Anterior cingulate cortex (tissue), 58 donors: Measurements from ENCODE around the gene CLMN.
A peak's percentile ranks its signal among the peaks of the same experiment; 100 is the strongest.

Experiments used
- DNase-seq, 58 donors: peaks; one replicate each; lab custom pipeline; 2025; lab: John Stamatoyannopoulos, UW

CLMN gene

DNA sequence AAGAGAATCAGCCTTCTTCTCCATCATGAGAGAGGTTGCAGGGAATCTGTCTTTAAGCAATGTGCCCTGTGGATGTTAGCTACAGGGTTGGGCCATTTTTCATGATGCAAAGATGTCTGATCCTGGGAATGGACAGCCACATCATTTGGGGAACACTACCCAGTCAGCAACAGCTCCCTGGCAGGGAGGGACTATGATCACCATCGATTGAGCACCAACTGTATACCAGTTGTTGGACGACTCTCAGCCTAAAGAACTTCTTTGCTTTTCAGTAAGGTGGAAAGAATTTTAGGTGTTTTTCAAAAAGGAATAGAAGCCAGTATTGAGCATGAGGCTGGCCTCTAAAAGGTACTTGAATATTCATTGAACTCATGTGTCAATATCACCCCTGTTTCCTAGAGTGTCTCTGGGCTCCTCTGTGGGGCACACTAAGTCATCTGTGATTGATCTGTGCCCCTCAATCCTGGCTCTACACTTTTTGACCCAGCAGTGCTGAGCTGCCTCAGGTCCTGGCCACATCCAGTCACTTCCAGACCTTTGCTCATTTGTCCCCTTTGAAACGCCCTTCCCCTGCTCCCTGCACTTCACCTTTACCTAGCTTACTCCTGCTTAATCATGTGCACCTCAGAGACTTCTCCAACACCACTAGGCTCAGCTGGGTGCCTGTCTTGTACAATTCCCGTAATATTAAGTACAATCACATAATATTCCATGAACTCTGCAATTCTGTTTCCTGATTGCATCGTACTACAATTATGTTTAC, 2.2 kb upstream of the CLMN start:
- DNase-seq, result no peak

DNA sequence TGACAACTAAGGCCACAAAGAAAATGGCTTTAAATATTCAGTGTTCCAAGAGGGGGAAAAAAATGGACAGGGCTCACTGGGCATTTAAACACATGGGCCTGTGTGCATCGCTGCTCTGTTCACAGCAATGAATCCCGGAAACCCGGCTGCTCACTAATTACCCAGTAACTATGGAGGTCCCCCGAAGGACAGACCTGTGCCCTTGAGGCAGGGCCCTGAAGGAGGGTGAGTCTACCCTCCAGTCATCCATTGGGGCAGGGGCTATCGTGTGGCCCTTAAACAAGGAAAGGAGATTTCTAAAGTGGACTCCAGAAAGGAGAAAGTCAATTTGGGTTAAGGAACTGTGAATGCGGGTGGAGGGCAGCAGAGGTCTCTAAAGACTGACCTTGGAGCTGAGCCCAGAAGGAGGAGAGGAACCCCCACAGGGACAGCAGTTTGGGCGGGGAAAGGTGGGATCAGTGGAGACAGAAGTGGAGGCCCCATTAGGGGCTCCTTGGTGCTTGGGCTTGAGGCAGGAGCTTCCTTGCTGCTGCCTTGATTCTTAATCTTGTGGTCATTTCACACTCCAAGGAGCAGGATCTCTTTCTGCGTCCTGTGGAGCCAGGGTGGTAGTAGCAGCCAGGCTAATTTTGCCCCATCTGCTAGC, 1.4 kb upstream of the CLMN start:
- DNase-seq, result no peak

DNA sequence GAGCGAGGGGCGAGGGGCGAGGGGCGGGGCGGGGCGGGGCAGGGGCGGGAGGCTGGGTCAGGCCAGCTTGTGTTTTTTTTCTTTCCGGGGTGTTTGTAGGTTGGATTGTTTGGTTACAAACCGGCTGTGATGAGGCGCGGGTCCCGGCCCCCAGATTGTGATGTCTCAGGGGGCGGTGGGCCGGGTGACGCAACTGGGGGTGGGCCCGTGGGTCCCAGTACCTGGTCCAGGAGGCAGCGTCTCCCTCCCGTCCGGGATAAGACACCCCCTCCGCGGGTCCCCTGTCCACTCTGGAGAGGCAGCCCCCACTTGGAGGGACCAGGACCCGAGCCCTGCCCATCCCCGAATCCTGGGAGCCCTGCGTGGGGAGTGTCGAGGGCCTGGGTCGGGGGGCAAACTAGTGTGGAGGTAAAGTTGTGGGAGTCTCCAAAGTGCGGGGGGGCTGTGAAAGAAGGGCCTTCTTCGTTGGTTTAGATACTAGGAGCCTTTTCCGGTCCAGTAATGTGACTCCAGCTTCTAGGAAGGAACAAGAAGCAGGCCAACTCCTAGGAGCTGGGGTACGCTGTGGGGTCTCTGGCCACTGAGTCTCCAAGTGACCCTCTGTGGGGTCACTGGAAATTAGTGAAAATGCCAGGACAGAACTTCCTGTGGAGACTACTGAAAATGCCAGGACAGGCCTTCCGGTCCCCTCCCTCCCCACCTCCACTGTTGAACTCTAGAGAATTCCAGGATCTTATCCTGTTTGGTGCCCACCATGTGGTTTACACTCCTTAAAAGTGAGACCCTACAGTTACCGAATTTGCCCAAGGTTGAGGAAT, 579 bp upstream of the CLMN start:
- DNase-seq, result peak in 1 of 58 donors; percentile 54

DNA sequence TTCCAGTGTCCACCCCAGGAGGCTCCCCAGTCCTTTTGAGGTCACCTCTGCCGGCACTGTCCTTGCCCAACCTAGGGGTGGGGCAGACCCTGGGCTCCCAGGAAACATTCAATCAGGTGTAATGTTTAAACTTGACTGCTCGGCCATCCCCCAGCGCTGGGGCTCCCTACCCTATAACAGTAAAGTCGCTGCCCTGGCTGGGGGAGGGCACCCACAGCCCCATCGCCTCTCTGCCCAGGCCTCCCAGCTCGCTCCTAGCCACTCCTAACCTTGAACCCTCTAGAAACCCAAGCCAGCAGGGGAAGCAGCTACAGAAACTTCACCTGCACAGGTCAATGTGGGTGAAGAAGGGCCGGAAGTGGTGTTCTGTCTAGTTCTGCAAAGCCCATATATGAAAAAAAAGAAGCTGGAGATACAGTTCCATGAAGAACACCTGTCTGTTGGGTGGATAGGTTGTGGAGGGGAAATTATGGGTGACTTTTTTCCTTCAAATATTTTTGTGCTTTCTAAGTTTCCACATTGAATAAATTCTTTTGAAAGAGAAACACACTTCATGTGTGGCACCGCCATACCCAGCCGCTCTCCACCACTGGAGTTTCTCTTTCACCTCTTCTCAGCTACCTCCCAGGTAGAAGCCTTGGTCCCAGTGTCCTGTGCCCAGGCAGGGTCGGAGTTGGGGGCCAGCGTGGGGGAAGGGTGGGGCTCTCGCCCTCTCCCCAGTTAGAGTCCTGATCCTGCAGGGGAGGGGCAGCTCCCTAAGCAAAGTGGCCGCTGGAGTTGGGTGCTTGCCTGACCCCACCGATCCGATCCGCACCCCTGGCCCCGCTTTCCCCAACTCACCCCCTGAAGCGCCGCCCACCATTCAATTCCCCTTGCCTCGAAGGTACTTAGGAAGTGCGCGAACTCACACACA, 1.1 kb downstream of the CLMN start:
- DNase-seq, result peak in 1 of 58 donors; percentile 24

DNA sequence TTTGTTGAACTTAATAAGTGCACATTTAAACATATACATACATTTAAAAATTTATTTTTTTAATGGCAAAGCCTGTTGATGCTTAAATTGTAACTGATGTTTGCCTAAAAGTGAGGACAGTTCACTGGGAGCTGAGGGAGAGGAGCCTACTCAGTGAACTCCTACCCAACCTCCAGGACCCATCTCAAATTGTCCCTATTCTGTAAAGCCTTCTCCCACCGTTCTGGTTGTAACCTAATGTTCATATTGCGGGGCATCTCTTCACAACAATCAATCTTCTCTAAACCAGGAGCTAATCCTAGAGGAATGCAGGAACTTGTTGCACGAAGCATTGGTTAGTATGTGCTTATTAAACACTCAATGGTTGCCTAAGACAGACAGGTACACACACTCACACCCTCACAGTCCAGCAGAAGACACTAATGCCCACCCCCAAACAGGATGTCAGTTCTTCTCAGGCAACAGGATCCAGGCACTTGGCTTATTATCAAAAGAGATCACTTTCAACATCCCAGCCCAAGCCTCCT, 1.8 kb downstream of the CLMN start:
- DNase-seq, result no peak

DNA sequence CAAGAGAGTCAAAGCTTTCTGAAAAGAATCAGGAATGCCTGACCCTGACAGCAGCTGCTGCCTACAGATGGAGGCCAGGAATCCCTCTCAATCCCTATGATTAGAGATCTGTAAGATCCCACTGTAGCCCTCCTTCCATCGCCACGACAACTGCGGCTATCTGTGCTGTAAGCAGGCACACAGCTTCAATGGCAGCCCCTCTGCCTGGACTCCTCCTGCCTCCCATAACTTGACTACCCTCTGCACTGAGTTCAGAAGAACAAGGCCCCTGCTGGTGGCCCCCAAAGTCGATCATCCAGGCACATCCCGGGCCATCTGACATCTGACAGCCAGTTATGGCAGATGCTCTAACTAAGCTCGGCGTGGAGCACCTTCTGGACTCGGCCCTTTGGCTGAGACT, 2.9 kb downstream of the CLMN start:
- no peak for DNase-seq

DNA sequence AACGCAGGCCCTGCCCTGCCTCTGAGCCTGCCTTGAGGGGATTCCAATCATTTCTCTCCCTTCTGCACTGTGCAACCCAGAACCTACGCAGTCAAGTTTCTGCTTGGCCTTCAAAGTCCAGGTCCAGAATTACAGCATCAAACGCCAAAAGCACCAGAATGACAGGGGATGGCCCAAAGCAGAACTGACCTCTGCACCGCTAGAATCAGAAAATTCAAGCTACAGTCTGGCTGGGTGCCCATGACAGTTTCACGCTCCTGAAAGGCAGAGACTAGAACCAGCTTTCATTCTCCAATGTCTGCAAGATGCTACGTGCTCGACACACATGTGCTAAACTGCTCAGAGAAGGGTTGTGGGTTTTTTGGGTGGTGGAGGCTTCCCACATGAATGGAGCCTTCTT, 4.1 kb downstream of the CLMN start:
- DNase-seq, result peak in 1 of 58 donors; percentile 40

DNA sequence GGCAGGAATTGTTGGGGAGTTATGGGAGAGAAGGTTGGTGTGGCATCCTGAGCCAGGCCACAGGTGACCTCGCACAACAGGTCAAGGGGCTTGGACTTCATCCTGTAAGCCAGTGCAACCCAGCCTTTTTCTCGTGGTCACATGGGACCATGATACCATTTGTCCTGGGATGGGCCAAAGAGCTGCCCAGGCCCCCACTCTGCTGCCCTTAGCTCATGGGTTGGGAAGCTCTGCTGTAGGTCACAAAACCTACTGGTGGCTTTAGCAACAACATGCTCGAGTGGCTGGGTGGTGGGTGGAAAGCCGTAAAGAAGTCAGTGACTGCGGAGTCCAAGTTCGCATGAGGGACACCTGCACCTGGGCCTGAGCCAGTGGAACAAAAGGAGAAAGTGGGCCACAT, 4.6 kb downstream of the CLMN start:
- no peak for DNase-seq

DNA sequence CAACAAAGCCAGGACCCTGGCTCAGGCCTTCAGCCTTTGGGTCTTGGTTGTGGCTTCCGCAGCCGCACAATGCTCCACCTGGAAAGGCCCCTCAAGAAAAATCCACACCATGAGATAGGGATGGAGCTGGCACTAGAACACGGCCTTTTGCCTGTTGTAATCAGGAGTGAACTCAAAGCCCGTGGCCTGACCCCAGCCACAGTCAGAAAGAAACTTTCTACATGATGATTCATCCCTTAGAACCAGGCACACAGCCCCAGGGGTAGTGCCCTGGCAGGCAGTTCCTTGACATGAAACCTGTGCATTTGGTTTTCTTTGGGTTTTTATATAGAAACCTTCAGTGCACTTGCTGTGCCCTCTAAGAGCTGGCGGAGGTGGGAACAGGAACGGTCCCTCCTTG, 5.1 kb downstream of the CLMN start:
- DNase-seq, result peak in 1 of 58 donors; percentile 34

DNA sequence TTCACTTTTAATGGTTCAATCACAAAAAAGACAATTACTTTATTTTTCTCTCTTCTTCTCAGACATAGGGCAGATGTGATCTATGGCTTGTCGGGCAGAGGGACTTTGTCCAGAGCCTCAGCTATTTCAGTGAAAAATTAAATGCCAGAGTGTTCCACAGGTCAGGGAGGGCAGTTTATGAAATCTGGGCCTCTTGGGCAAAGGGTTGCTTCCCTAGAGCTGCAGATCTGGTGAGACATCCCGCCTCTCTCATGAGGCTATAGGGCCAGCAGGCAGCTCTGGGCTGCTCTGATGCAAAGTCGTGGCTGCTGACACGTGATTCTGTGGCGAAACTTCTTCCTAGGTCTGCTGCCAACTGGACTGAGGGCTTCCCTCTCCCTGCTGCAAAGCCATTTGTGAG, 6.0 kb downstream of the CLMN start:
- peak in 33 of 58 donors; percentile 19 to 76 (median 55) for DNase-seq

DNA sequence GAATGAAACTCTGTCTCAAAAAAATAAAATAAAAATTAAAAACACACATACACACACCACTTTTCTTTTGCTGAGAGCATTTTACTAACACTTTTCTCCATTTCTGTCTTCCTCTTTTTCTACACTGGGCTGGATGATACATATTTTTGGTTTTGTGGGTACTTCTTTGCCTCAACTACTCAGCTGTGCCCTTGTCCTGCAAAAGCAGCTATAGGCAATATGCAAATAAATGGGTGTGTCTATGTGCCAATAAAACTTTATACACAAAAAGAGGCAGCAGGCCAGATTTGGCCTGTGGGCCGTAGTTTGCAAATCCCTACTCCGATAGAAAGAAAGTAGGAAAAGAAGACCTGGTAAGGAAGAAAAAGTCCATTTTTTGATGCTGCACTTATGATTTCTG, 6.5 kb downstream of the CLMN start:
- no peak for DNase-seq

DNA sequence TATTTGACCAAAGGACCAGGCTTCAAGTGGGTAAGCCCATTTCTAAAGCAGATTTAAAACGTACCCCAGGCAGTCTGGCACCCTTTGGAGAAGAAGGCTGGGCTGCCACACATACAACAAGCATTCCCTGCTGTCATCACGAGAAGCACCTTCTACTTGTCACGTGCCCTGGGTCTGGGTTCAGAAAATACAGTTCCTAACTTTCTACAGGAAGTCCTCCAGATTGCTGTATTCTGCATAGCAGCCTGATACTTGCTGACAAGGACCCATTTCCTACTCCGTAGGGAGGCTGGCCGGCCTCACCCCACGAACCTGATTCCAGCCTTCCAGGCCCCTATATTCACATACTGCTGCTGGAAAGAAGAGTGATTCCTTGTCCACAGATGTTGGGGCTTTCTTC, 7.4 kb downstream of the CLMN start:
- DNase-seq, result no peak

DNA sequence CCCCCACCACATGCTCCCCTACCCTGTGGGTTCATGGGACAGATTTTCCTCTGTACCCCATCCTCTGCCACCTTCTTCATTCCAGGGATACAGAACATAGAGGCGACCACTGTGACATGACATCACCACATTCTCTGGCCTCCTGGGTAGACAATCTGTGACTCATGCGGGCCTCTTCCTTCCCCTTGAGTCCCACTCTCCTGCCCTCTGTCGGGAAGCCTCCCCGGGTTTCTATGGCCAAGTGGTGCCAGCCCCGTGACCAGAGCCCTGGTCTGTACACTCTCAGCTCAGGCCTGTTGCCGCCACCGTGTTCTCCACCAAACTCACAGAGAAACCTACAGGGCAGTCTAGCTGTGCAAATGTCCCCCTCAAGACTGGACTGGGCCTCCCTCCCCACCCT, 8.0 kb downstream of the CLMN start:
- peak in 6 of 58 donors; percentile 14 to 64 (median 22) for DNase-seq

DNA sequence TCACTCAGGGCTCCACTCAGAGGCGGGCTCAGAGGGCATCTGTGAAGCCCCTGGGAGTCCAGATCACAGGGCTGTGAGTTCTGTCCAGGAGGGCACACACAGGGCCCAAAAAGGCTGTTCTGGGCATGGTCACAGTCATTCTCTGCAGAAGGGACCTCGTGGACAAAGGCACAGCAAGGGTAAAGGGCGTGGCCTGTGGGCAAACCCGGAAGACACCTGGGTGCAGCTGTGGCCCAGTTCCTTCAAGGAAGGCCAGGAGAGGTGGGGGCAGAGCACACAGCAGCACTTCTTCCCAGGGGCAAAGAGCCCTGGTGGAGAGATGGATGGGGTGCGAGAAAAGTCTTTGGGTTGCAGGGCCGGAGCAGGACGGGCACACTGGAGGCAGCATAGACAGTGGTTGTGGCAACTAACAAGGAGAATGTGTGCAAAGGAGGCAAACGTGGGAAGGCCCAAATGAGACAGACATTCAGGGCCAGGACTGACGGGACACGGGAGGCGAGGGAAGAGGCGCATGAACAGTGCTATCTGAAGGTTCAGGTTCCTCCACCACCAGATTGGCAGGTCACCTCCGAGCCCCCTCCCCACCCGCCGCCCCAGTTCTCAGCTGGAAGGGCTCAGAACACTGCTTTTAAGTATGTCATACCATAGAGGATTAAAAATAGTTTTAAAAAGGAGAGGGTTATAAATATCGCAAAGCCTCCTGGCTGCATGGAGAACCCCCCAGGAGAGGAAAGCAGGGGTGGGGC, 8.9 kb downstream of the CLMN start:
- DNase-seq, result no peak

DNA sequence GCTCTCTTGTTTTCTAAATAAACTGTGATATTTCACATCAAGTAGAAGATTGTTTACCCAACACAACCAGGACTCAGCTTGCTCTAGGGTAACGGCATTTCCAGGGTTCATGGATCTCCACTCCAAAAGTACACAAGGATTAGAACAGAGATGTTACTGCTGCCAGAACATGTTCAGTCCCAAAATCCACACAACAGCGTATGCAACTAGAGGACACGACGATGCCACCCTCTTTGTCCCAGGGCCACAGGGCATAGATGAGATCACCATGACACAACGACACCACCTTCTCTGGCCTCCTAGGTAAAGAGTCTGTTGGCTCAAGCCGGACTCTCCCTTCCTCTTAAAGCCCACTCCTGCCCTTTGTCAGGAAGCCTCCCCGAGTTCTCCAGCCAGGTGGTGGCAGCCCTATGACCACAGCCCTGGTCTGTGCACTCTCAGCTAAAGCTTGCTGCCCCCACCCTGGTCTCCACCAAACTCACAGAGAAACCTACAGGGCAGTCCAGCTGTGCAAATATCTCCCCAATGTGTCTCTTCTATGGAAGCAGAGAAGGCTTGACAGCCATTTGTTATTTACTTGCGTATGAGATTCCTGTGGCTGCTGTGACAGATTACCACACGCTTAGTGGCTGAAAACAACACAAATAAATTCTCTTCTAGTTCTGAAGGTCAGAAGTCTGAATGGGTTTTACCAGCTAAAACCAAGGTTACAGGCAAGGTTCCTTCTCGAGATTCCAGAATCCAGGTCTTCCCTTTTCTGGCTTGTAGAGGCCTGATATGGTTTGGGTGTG, 10.3 kb downstream of the CLMN start:
- no peak for DNase-seq

DNA sequence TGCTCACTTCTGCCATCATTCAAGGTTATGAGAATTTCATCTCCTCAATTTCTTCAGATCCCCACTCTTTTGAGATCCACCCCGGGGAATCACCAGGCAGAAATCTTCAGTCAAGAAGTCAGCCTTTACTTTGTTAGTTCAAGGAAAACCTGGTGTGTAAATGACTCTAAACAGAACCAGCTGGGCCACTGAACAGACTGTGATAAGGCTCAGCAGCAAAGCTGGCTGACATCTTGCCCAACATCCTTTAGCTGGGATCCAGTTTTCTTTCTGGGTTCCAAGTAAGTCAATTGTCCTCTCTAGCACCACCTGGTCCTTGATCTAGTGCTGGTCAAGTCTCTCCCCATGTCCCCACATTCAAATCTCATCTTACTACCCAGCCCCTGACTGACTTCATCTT, 11.6 kb downstream of the CLMN start:
- no peak for DNase-seq

DNA sequence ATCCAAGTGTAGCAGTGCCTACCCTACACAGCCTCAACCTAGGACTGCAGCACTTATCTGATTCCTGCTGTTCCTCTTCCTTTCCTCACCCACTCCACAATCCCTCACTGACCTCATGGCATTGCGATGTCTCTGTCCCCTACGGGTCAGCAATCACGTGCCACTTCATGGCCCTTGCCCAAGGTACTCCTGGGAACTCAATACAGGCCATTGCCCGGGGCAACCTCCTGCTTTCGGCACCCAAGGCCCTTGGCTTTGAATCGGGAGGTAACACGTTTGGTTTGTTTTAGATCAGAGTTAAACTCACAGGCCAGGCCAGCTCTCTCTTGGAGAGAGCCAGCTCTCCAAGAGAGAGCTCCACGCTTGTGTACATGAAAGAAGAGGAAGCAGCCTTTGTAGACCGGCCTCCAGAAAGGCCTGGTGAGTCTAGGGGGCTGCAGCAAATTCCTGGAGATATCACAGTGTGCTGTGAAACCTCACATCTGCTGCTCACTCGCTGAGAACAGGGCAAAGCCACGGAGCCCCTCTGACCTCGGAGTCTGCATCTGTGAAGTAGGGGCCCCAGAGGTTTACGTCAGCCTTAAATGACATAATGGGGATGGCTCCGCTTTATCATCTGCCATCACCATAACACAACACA, 12.2 kb downstream of the CLMN start:
- peak in 10 of 58 donors; percentile 26 to 57 (median 40) for DNase-seq

DNA sequence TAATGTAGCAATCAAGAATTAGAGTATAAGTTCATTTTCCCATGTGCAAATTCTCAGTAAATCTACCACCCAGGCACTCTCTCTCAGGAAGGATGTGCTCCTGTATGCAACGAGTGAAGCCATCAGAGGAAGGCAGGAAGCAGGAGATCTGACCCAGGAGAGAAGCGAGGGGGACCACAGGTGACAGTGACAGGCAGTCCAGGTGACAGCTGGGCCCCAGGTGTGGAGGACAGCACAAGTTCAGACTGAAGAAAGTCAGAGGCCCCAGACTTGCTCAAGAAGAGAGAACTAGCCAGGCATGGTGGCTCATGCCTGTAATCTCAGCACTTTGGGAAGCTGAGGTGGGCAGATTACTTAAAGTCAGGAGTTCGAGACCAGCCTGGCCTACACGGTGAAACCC, 13.8 kb downstream of the CLMN start:
- no peak for DNase-seq
